ENCODE results near the gene CAPN13.

GRCh38 chr2:30786923-30787685 is 20.1 kb downstream of the CAPN13 start:
- TF ChIP-seq CTCF (optimal IDR thresholded peaks at IDR 0.05 in 1 of 3, IDR thresholded peaks at IDR 0.05 in 1 of 3, conservative IDR thresholded peaks at IDR 0.05 in 1 of 3; ENCODE audit: extremely low read depth in 1 of 3, insufficient read depth in 2 of 3, low read length in 3 of 3) (no peak), EZH2 (IDR thresholded peaks at IDR 0.05; ENCODE audit: low read length) (no peak)

Measured in keratinocyte (primary cell).